GM18909 (cell line): ENCODE data around the gene RAD23A.

ENCODE experiments used
- ATAC-seq: cut with Tn5 transposase; IDR thresholded peaks from one replicate; pipeline ENCODE4 v1.9.1; 2021; ENCODE audit warnings: mild to moderate bottlenecking; ENCODE audit not compliant: unreplicated experiment, poor library complexity

RAD23A gene

DNA sequence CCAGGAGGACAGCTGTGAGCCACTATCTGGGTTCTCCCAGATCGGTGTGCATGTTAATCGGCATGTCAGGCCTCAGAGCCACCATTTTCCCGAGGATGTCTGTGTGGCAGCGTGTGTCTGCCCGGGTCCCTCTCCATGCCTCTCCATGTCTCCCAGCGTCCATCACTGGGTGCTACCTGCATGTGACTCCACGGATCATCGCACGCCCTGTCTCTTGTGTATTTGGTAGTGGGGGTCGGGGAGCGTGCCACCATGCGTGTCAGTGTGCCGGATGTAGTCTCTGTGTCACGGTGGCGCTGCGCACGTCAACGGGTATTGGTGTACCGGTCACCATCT, 55.5 kb downstream of the RAD23A start:
- no peak for ATAC-seq

DNA sequence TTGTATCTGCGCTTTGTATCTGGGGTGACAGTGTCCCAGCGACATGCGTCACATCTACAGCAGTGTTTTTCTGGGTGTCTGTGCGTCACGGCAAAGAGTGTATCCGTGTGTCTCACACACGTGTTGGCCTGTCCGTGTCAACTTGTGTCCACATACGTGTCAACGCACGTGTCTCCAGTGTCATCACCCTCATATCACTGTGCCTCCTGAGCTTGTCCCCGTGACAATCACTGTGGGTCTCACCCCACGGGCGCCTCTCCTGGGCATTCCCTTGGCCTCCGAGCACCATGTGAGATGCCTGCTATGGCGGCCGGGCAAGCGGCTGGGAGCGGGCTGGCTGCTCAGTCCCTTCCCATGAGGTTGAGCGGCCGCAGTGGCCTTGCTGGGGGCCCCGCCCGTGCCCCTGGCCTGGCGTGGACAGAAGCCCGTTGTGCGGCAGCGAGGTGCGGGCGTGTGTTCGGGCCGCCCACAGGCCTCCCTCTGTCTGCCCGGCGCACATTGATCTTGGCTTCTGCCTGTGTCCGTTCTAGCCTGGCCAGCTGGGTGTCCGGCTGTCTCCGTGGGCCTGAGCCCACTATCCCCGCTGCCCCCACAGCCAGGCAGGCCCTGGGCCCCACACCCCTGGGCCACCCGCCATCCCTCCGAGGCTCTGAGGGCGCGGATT, 56.0 kb downstream of the RAD23A start:
- no peak for ATAC-seq

DNA sequence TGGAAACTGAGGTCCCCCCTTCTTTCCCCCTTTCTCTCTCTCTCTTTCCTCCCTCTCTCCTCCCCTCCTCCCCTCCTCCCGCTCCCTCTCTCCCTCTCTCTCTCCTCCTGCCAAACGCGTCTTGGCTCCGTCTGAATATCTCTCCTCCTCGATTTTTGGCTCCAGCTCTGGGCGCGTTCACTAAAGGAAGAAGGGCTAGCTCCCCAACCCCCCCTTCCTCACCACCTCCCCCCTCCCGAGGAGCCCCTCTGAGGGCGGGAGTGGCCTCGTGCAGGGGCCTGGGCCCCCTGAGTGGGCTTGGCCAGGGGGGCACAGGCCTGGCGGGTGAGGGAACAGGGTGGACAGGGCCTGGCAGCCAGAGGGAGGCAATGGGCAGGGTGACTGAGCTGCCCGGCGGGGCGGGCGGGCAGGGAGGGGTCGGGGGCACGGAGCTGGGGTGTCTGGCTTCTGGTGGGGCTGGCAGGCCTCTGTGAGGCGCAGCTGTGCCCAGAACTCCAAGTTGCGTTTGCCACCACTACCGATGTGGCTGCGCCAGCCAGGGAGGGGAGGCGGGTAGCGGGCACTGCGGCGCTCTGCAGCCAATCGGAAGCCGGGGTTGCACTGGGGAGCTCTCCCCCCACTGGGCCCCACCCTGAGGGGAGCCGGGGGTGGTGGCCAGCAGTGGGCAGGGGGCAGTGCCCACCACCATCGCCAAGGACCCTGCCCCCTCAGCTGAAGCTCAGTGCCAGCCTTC, 56.7 kb downstream of the RAD23A start:
- no peak for ATAC-seq

DNA sequence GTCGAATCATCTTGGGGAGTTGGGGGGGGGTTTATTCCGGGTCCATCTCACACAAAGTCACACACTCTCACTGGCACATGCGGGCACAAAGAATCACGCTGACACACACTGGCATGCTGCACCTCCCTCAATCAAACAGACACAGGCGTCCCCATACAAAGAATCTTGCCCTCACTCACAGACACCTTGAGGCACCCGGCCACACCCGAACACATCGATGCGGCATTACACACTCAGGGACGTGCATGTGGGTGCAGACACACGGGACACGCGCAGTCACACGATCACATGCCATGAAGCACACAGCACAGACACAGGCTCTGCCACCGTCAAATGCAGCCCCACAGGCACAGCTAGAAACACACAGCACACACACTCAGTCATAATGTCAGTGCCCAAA, 57.4 kb downstream of the RAD23A start:
- no peak for ATAC-seq
